ENCODE results near the gene SCARF1.

Gene SCARF1

DNA sequence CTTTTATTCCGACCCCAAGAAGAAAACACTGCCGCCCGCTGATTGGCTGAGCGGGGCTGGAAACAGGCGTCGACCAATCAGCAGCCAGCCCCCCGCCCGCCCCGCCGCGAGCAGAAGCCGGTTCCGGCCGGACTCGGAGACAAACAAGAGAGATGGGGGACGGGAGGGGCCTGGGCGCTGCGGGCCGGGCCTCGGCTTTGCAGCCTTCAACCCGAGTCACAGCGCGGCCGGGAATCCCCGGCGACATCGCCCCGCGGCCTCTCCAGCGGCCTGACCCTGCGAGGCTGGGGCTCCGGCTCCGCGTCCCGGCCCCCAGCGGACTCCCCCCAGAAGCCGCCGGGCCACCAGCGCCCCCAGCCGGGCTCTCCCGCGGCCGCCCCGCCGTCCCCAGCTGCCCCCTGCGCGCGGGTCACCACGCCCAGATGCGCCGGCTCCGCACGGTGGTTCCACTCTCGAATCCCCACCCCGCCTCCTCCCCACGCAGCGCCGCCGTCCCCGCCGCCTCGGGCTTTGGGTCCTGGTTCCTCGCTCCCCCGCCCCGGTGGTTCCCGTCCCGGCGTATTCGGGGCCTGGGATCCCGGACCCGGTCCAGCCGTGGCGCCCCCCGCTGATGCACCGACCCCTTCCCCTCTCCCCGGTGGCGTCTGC is 16.6 kb downstream of the SCARF1 start:
- peak; percentile 100 for DNase-seq (ENCODE audit: low spot score)

DNA sequence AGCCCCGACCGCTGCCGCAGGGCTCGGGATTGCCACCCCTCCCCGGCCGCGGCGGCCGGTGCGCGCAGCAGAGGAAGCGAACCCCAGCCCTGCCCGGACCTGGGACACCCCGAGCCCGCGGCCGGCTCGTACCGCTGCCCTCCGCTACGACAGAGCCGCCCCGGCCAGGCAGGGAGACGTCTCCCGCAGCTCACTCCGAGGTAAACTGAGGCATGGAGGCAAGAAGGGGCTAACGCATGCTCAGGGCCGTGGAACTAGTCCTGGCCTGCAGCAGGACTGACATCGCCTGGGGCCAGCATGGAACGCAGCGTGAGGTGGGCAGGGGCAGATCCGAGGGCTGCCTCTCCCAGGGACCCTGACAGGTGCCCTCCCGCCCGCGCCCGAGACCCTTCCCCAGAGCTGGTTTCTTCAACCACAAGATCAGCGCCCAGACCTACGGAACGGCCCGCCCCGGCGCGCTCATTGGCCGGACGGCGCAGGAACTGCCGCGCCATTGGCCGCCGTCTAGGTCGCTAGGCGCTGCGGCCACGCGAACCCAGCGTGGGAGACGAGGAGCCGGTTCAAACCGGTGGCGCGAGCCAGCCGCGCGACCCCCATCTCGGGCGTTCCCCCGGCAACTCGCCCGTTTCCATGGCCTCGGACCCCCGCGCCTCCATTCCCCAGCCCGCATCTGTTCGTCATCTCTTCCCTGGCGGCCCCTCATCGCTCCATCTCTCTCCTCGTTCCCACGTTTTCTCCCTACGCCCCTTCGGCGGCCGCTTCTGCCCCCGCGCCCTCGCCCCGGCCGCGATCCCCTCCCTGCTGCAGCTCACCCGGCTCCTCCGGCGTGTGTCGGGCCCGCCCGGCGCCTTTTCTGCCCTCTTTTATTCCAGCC is 17.3 kb downstream of the SCARF1 start, which contains the start of gene SLC43A2:
Gene SLC43A2 (minus strand): TSS at position 853 of the 874 bp plus-strand sequence. CDS start 960 bp downstream, outside the sequence.
- DNase-seq (ENCODE audit: low spot score): peak; percentile 98

DNA sequence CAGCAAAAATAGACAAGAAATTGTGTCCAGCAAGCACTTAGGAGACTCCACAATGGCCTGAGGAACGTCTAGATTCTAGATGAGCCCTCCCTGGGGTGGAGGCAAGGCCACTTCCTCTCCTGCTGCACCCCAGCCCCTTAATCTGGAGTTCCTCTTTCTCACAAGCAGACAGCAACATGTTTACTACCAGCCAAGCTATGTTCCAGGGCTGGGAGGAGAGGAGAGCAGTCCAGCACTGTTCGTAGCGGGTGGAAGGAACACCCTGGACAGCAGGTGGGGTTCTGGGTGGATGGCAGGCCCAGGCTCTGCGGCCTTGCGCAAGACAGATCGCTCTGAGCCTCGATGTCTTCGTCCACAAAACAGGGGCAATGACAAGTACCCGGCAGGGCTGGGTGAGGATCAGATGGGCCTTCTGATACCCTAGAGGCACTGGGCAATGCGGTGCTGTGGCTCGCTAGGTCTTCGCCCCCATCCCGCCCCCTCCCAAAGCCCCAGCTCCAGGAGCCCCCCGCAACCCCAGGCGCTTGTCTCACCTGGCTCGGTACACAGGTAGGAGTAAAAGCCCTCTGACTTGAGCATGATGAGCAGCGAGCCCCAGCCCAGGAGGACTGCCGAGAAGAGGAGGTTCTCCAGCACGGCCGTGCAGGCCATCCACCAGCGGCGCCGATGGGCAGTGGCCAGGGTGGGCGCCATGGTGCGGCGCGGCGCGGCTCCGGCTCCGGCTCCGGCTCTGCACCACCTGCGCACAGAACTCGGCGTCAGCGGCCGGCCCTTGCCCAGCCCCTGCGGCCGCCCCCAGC is 18.1 kb downstream of the SCARF1 start:
- no peak for DNase-seq (ENCODE audit: low spot score)

DNA sequence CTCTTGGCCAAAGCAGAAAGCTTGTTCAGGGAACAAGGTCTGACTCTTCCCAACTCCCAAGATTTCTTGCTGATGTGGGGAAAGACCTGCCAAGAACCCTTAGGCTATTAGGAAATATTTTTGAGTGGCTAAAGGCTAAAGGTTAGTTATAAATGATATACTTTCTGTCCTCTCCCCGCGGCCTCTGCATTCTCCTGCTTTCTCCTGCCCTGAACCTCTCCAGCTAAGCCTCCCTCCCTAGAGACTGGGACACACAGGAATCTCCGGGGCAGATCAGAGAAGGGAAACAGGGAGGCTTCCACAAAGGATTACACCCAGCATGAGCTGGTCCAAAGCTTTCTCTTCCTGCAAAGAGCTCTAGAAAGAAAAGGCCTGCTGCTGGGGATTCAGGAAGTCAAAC is 19.2 kb downstream of the SCARF1 start:
- DNase-seq (ENCODE audit: low spot score): peak; percentile 69

DNA sequence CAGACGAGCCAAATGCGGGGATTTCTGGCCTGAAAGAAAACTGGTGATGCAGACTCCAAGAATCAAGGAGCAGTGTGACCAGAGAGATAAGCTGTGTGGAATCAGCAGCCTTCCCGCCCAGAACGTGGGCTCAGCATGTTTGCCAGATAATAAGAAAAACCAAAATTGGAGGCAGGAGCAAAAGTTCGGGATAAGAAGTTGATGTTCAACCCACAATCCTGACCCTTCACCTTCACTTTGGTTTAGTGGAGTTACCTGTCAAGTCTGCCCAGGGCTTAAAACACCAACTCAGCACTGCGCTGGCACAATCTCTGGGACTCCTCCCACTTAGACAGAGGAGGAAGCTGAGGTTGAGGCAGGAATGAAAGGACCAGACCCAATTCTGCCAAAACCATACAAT is 20.0 kb downstream of the SCARF1 start:
- DNase-seq (ENCODE audit: low spot score): no peak

DNA sequence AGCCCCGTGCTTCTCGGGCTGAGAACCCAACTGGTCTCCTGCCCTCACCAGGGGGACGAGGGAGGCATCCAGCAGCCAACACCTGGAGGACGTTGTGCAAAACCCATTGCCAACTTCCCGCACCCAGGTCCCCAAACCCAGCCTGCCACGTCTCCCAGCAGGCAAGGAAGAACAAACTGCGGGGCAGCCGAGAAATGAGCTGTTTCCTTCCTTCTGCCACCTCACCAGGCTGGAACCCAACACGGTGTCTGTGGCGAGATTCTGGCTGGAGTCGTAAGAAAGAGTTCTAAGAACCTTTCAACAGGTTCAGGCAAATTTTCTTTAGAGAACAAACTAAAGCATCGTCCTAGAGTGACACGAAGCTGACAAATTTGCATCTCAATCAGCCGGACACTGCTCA is 20.5 kb downstream of the SCARF1 start:
- no peak for DNase-seq (ENCODE audit: low spot score)

DNA sequence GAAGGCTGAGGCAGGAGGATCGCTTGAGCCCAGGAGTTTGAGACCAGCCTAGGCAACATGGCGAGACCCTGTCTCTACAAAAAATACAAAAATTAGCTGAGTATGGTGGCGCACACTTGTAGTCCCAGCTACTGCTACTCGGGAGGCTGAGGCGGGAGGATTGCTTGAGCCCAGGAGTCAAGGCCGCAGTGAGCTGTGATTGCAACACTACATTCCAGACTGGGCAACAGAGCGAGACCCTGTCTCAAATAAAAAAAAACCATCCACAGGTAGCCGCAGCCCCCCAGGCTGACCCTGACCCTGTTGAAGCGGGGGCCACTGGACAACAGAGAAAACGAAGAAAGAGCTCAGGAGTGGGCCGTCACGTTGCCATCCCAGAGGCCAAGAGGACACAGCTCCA is 20.9 kb downstream of the SCARF1 start:
- no peak for DNase-seq (ENCODE audit: low spot score)

DNA sequence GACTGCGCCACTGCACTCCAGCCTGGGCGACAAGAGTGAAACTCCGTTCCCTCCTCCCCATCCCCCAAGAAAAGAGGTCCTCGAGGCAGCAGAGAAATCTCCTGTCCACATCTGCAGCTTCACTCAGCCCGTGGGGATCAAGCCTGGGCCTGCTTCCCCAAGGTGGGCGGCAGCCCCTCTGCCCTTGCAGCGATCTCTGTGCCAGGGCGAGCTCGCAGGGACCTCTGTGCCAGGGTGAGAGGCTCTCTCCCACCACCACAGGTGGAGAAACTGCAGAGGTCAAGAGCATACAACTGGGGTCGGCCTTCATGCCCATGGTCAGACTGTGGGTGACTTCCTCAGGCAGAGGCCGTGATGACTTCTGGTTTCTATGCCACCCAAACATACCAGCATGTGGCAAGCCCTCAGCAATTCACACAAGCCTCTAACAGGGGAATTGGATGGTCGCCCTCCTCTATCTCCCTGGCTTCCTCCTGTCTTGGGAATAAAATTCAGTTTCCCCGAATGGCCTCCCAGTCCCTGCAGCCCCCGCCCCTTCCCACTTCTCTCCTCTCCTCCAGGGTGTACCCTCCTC is 22.4 kb downstream of the SCARF1 start:
- no peak for DNase-seq (ENCODE audit: low spot score)

DNA sequence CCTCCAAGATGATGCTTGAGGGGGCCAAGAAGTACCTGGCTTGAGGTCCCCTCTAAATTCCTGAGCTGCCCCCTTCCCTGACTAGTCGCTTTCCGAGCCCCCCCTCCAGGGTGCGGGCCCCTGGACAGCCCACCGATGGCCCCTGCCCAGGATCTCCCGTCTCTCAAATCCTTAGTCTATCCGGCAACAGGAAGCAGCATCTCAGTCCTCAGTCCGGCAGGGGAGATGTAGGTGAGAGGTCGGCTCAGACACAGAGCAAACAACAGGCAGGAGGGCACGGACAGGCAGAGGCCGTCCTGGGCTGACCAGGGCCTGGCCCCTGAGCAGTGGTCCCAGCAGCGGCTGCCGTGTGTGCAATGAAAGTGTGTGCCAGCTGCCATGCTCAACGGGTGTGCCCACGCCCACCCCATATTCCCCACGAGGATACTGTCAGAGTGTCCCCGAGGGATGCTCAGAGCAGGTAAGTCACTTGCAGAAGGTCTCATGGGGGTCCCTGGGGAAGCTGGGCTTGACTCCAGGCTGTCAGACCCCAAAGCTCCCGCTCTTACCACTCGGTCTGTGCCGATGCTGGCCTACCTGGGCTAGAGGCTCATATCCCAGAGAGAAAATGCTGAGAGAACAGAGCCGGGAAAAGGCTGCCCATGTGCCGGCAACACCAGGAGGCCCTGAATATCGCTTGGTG is 24.1 kb downstream of the SCARF1 start:
- no peak for DNase-seq (ENCODE audit: low spot score)

DNA sequence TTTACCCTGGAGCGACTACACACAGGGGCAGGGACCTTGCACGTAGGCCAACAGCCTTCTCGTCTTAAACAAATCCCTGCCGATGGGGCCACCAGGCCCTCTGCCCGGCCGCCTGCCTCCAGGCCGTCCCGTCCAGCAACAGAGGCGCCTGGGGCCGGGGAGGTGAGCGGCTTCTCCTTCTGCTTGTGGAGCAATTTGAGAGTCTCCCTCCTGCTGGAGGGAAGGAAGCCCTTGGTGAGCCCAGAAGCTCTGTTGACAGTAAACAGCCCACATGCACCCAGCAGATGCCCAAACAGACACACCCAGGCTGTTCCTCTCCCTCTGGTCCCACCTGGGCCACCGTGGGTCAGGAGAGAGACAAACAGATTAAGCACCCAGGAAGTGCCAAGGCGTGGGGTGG is 25.0 kb downstream of the SCARF1 start:
- no peak for DNase-seq (ENCODE audit: low spot score)

DNA sequence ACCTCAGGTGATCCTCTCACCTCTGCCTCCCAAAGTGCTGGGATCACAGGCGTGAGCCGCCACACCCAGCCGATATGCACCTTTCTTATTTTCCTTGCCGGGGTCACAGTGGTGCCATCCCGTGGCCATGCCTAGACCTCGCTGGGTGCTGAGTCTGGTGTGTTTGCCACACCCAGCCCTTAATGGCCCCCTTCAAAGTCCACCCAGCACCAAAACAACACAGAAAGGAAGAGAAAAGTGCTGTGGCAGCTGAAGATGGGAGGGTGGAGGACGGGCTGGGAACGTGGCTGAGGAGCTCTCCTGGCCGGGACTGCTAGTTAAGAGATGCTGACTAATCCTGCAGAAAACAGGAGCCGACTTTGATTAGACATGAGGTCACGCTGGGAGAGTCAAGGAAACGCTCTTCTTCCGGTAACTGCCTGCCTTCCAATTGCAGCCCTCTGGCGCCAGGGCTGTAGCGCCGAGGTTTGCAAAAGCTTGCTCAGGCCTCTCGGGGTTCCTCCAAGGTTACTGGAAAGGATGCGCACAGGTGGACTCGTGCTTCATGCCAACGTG is 27.8 kb downstream of the SCARF1 start:
- DNase-seq (ENCODE audit: low spot score): no peak

DNA sequence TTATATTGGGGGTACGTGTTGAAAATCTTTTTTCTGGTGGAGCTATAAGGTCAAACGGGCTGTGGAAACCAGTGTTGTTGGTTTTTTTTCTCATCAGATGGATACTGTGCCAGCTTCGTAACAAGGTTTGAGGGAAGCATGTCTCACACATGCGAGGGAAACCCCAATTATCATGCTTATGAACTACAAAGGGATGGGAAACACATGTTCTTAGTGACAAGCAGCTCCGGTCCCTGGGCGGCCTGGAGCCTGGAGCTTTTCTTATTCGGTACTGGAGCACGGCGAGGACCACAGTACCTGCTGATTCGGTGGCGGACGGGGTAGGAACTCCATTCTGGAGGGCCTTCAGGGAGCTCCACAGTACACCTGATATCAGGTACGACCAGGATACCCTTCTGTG is 29.4 kb downstream of the SCARF1 start:
- no peak for DNase-seq (ENCODE audit: low spot score)

DNA sequence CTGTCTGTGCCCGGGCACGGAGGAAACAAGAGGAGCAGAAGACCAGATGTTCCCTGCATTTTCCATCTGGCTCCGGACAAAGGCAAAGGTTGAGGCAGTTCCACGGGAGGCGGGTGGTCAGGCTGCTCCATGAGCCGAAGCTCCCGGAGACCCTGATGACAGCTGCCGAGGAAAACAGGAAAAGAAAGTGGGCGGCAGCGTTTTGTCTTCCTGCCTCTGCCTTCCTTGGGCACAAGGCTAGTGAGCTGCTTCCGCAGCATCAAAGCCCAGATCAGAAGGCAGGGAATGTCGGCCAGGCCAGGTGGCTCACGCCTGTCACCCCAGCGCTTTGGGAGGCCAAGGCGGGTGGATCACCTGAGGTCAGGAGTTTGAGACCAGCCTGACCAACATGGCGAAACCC is 33.1 kb downstream of the SCARF1 start:
- no peak for DNase-seq (ENCODE audit: low spot score)

DNA sequence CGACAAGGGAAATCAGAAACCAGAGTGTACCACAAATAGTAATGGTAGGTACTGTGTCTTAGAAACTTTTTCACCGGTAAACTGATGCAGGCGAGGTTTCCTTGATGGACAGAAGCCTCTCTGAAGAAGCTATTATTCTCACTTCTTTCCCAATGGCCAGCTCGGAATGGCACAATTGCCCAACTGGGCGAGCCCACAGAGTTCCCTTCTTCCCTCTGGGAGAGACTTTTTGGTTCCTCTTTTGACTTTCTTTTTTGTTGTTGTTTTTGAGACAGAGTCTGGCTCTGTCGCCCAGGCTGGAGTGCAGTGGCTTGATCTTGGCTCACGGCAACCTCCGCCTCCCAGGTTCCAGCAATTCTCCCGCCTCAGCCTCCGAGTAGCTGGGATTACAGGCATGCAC is 33.8 kb downstream of the SCARF1 start:
- DNase-seq (ENCODE audit: low spot score): no peak

DNA sequence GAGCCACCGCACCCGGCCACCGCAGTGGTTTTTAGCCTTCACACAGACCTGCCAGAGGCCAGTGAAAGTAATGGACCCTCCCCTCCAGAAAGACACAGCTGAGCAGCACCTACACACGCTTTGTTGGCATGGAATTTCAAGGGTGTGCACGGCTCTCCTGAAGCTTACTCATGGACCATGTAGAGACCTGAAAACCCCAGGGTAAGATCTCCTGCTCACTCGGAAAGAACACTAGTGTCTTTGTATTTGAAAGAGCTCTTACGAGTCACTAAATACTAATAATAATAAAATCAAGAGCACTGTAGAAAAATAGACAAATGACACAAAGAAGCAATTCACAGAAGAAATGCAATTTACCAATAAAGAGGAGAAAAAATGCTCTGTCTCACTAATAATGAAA is 36.9 kb downstream of the SCARF1 start:
- no peak for DNase-seq (ENCODE audit: low spot score)

DNA sequence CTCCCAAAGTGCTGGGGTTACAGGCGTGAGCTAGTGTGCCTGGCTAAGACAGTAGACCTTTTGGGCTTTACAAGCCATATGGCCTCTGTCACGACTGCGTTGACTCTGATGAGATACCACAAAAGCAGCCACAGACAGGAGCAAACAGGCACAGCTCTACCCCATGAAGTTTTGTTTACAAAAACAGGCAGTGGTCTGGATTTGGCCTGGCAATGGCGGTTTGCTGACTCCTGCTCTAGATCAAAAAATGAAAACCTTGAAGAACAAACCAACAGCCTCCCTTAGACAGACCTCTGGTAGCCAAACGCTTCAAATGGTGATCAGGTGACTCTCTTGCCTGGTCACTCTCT is 37.6 kb downstream of the SCARF1 start:
- DNase-seq (ENCODE audit: low spot score): no peak

DNA sequence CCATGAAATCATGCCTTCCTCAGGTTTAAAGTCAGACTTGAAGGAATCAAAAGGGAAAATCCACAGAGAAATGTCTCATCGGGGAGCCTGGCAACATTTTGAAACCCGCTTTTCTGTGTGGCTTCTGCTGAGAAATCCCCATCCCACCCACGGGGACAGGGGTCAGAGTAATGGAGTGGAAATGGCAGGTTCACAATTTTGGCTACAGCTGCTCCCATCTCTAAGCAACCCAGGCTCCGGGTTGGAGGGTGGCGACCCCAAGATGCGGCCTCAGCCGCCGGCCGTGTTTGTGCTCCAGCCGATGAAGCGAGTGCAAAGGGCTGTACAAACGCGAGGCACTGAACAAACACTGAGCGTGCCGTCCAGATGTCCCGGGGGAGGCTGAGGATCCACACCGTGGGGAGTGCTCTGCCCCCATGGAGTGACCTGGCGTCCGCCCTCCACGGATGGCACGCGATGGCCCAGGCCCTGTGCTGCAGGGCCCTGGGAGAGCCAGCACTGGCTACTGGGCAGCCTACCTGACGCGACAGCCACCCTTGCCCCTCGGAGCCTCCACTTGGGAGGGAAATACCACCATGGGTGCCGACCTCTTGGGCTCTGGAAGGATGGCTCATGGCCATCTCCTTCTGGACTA is 39.1 kb downstream of the SCARF1 start:
- DNase-seq (ENCODE audit: low spot score): no peak

DNA sequence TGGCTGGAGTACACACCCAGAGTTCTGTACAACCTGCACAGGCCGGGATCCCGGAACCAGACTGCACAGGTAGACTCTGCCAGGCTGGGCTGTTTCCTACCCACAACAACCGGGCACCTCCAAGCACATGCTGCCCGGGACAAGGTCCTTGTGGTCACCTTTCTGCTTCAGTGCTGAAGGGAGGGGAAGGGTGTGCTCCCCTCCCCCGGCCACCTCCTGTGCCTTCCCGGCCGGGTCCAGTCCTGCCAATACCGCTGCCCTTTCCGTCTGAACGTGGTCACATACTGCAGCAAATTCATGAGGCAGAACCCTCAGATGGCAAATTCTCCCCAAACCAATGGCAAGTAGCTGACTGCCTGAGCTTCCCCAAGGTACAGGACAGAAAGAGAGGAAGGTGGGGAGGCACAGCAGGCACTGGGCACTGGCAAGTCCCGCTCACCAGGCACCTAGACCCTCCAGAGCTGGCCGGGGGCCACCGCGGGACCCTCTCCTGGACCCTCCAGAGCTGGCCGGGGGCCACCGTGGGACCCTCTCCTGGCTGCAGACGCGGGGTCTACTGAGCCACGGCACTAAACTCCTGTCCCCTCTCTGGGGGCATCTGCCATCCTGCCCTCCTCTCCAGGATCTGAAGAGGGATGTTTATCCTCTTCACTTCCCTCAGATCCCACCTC is 39.7 kb downstream of the SCARF1 start:
- DNase-seq (ENCODE audit: low spot score): no peak

DNA sequence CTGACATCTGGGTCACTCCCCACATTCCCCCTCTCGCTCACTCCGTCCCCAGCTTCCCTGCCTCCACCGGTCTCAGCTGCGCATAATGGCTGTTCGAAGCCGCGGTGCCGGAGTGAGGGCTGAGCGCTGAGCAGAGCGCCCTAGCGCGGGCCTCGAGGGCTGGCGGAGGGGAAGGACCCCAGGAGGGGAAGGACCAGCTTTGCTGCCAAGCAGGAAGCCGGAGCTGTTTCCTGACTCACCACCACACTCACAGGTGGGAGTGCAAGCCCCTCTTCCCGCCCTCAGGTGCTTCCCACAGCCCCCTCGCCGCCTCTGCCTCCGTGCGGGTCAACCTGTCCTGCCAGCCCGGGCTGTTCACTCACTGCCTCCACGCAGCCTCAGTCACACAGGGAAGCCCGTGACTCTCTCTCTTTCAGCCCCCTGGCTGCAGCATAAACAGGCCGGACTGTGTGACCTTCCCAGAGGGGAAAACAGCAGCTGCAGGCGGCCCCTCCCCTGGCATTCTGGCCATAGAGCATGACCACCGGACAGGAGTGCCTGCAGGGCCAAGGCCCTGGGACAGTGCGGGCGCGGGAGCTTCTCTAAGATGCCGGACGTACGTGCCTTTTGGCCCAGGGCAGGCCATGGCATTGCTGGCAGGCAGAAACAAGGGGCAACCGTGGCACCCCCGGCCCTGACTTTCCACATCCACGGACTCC is 40.6 kb downstream of the SCARF1 start:
- no peak for DNase-seq (ENCODE audit: low spot score)

DNA sequence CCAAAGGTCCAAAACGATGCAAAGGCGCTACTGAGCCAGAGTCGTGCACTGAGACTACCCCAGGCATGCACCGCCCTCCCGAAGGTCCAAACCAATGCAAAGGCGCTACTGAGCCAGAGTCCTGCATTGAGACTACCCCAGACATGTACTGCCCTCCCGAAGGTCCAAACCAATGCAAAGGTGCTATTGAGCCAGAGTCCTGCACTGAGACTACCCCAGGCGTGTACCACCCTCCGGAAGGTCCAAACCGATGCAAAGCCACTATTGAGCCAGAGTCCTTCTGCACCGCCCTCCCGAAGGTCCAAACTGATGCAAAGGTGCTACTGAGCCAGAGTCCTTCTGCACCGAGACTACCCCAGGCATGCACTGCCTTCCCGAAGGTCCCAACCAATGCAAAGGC is 44.0 kb downstream of the SCARF1 start:
- no peak for DNase-seq (ENCODE audit: low spot score)

All from ecto neural progenitor cell (in vitro differentiated cells).